GM12873 (cell line): Measurements from ENCODE around the gene FAM98C.

Experiments
- CTCF ChIP-seq: IDR thresholded peaks from 2 replicates; pipeline ENCODE4 v1.5.1; 2012; ENCODE audit warnings: low read depth, mild to moderate bottlenecking, moderate library complexity, low read length, control low read depth; ENCODE audit not compliant: insufficient read depth; ENCODE audit errors: missing control alignments

Gene FAM98C

GRCh38 chr19:38387550-38388348 lies 15.1 kb upstream of the FAM98C start, which contains the start of gene GGN:
GGN (minus strand) TSS chr19:38388034; CDS start chr19:38387261, 773 bp downstream.
- TF ChIP-seq CTCF = no peak

GRCh38 chr19:38388349-38389100 lies 14.4 kb upstream of the FAM98C start, which contains the start of gene SPRED3:
SPRED3 (plus strand) TSS chr19:38388697; CDS start chr19:38390303, 1,606 bp downstream.
- TF ChIP-seq CTCF = no peak

- no peak for TF ChIP-seq CTCF
These were observed 13.6 kb upstream of the FAM98C start for GRCh38 chr19:38389101-38389925.

GRCh38 chr19:38389957-38390924 lies 12.7 kb upstream of the FAM98C start:
- no peak for TF ChIP-seq CTCF

- no peak for TF ChIP-seq CTCF
These were observed 10.9 kb upstream of the FAM98C start for GRCh38 chr19:38391911-38392464.

- no peak for TF ChIP-seq CTCF
These were observed 10.1 kb upstream of the FAM98C start for GRCh38 chr19:38392707-38393308.
